Measurements from ENCODE around the gene ORMDL3. TPM values are rescaled to one million over a fixed set of nuclear protein-coding genes. Genes with fewer than 3 reads are reported as not detected.
"Not testable (repeated sequence)": the region's sequence is repeated elsewhere in the genome, so short reads cannot be mapped to it uniquely, and the experiment has no call there.

ORMDL3 gene
- total RNA-seq, 1 donor from 2014 or later = 42.7 TPM

DNA sequence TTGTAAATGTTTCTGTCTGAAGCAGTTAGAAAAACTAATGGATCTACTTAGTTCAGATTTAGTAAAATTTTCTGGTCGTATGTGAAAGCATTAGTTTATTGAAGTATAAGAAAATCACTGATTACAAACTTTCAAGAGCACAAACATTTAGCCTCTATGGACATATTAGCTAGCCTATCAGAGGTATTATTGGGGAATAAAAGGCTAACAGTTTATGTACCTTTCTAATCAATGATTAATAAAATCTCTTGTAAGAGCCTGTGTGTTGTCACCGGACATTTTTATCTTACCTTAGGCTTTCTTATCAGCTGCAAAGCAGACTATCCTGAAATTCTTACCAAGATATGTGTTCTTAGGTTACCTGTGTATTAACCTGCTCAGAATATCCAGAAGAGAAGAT is 38.2 kb downstream of the ORMDL3 start:
- Histone ChIP-seq H3K4me3 (no peak overlapping the region), H3K27me3 (no peaks in the 10 kb centered on the region), H3K27ac (no peak overlapping the region), H3K4me1 (no peaks in the 10 kb centered on the region), H3K9me3 (no peaks in the 10 kb centered on the region), H3K36me3 (no peaks in the 10 kb centered on the region)
- DNase-seq (ENCODE audit: extremely low spot score in 2 of 2) = no peak
- intact Hi-C loops (cut with DNase I) = no loop called here
- TF ChIP-seq POLR2AphosphoS5 (IDR thresholded peaks at IDR 0.05; ENCODE audit: insufficient read depth in 1 of 2, low read depth in 1 of 2) (no peak), POLR2A (IDR thresholded peaks at IDR 0.05) (no peak)
- TF ChIP-seq, protein P1, sequence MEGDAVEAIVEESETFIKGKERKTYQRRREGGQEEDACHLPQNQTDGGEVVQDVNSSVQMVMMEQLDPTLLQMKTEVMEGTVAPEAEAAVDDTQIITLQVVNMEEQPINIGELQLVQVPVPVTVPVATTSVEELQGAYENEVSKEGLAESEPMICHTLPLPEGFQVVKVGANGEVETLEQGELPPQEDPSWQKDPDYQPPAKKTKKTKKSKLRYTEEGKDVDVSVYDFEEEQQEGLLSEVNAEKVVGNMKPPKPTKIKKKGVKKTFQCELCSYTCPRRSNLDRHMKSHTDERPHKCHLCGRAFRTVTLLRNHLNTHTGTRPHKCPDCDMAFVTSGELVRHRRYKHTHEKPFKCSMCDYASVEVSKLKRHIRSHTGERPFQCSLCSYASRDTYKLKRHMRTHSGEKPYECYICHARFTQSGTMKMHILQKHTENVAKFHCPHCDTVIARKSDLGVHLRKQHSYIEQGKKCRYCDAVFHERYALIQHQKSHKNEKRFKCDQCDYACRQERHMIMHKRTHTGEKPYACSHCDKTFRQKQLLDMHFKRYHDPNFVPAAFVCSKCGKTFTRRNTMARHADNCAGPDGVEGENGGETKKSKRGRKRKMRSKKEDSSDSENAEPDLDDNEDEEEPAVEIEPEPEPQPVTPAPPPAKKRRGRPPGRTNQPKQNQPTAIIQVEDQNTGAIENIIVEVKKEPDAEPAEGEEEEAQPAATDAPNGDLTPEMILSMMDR (IDR thresholded peaks at IDR 0.05) = no peak

DNA sequence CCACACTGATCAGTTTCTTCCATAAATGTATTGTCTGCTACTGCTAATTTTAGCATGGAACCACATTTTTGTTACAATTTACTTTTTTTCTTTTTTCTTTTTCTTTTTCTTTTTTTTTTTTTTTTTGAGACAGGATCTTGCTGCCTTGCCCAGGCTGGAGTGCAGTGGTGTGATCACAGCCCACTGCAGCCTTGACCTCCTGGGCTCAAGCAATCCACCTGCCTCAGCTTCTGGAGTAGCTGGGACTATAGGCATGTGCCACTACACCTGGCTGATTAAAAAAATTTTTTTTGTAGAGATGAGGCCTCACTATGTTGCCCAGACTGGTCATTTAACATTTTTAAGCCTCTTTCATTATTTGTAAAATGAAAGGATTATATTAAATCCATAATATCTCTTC is 40.3 kb downstream of the ORMDL3 start:
- H3K27me3 ChIP-seq = no peaks in the 10 kb centered on the region
- TF ChIP-seq, protein P1 (IDR thresholded peaks at IDR 0.05) = no peak
- no peak for TF ChIP-seq POLR2AphosphoS5 (IDR thresholded peaks at IDR 0.05; ENCODE audit: insufficient read depth in 1 of 2, low read depth in 1 of 2)
- TF ChIP-seq POLR2A (IDR thresholded peaks at IDR 0.05) = no peak
- DNase-seq (ENCODE audit: extremely low spot score in 2 of 2) = no peak
- H3K36me3 ChIP-seq = no peaks in the 10 kb centered on the region
- intact Hi-C loops (cut with DNase I) = no loop called here
- H3K4me3 ChIP-seq = no peak overlapping the region
- H3K27ac ChIP-seq = no peak overlapping the region
- no peaks in the 10 kb centered on the region for H3K9me3 ChIP-seq
- H3K4me1 ChIP-seq = no peaks in the 10 kb centered on the region

DNA sequence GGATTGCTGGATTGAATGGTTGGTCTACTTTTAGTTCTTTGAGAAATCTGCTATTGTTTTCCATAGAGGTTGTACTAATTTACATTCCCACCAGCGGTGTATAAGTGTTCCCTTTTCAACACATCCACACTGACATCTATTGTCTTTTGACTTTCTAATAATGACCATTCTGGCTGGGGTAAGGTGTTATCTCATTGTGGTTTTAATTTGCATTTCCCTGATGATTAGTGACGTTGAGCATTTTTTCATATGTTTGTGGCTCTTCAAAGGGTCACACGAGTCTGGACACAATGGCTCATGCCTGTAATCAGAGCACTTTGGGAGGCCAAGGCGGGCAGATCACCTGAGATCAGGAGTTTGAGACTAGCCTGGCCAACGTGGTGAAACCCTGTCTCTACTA is 41.3 kb downstream of the ORMDL3 start:
- H3K36me3 ChIP-seq; intact Hi-C loops (cut with DNase I); H3K27ac ChIP-seq; H3K27me3 ChIP-seq; DNase-seq (ENCODE audit: extremely low spot score in 2 of 2); H3K4me3 ChIP-seq; H3K4me1 ChIP-seq; H3K9me3 ChIP-seq: not testable (repeated sequence)

DNA sequence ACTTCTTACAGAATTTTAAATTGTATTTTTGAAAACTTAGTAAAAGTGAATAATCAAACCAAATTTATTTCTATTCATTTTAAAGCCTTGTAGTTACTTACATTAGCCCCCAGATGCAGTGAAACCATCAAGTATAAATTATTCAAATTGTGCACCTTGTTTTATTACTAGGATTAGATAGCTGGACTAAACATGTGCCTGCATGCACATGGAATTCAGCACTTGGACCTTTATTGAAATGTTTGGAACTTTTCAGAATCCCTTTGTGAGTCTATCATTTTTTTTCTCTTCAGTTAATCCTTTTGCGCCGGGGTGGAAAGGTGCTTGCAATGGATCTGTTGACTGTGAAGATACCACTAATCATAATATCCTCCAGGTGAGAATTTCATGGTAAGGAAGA is 54.6 kb downstream of the ORMDL3 start:
- Histone ChIP-seq H3K27ac (no peak overlapping the region), H3K36me3 (no peaks in the 10 kb centered on the region), H3K27me3 (no peaks in the 10 kb centered on the region), H3K4me3 (no peak overlapping the region), H3K9me3 (no peaks in the 10 kb centered on the region), H3K4me1 (no peaks in the 10 kb centered on the region)
- intact Hi-C loops (cut with DNase I) = no loop called here
- no peak for DNase-seq (ENCODE audit: extremely low spot score in 2 of 2)
- no peak for TF ChIP-seq POLR2A (IDR thresholded peaks at IDR 0.05)
- no peak for TF ChIP-seq POLR2AphosphoS5 (IDR thresholded peaks at IDR 0.05; ENCODE audit: insufficient read depth in 1 of 2, low read depth in 1 of 2)
- TF ChIP-seq, protein P1 (IDR thresholded peaks at IDR 0.05) = no peak

DNA sequence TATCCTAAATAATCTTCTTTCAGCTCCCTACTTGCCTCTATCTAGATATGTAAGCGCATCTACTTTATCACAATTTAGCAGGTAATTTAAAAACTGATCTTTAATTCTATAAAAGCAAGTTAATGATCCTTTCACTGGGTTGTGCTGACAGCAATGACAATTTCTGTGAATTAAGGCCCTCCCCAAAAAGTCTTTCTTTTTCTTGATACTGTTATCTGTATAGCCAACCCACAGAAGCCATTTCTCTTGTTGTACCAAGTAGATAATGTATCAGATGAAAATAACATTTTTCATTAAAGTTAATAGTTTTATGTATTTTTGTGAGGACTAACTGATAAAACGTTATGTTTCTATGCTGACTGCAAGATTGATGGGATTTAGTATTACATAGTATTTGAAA is 55.6 kb downstream of the ORMDL3 start:
- no peak for DNase-seq (ENCODE audit: extremely low spot score in 2 of 2)
- no peaks in the 10 kb centered on the region for H3K36me3 ChIP-seq
- H3K27me3 ChIP-seq = no peaks in the 10 kb centered on the region
- no peak for TF ChIP-seq POLR2A (IDR thresholded peaks at IDR 0.05)
- H3K27ac ChIP-seq = no peak overlapping the region
- no peaks in the 10 kb centered on the region for H3K9me3 ChIP-seq
- no peaks in the 10 kb centered on the region for H3K4me1 ChIP-seq
- no peak overlapping the region for H3K4me3 ChIP-seq
- intact Hi-C loops (cut with DNase I) = no loop called here

Other genes with a start within 250 kb of the ORMDL3 start
- 17.7 TPM for gene PGAP3, start 239.5 kb downstream of the ORMDL3 start, total RNA-seq
- 52.1 TPM for gene ERBB2, start 227.5 kb downstream of the ORMDL3 start, total RNA-seq
- 74.2 TPM for gene MIEN1, start 197.1 kb downstream of the ORMDL3 start, total RNA-seq
- gene GRB7, start 189.7 kb downstream of the ORMDL3 start, total RNA-seq = 23.6 TPM
- 5.9 TPM for gene IKZF3, start 63.3 kb downstream of the ORMDL3 start, total RNA-seq
- gene ZPBP2, start 59.4 kb downstream of the ORMDL3 start, total RNA-seq = not detected
- gene GSDMB, start 9.0 kb downstream of the ORMDL3 start, total RNA-seq = 10.8 TPM
- not detected for gene LRRC3C, start 131 bp upstream of the ORMDL3 start, total RNA-seq
- gene GSDMA, start 35.4 kb upstream of the ORMDL3 start, total RNA-seq = 0.74 TPM
- 95.0 TPM for gene PSMD3, start 53.2 kb upstream of the ORMDL3 start, total RNA-seq
- gene CSF3, start 87.8 kb upstream of the ORMDL3 start, total RNA-seq = 25.3 TPM
- 106 TPM for gene MED24, start 126.8 kb upstream of the ORMDL3 start, total RNA-seq
- gene THRA, start 135.4 kb upstream of the ORMDL3 start, total RNA-seq = 40.3 TPM
- gene NR1D1, start 173.0 kb upstream of the ORMDL3 start, total RNA-seq = 15.0 TPM
- 62.4 TPM for gene MSL1, start 194.4 kb upstream of the ORMDL3 start, total RNA-seq
- 40.0 TPM for gene CASC3, start 212.9 kb upstream of the ORMDL3 start, total RNA-seq
- gene RAPGEFL1, start 249.9 kb upstream of the ORMDL3 start, total RNA-seq = 144 TPM

All from vagina (tissue), 2 donors.